ENCODE data around the gene POLG2. TPM values are rescaled to one million over a fixed set of nuclear protein-coding genes. Genes with fewer than 3 reads are reported as not detected.
"Not testable (repeated sequence)": the region's sequence is repeated elsewhere in the genome, so short reads cannot be mapped to it uniquely, and the experiment has no call there.

POLG2 gene
- polyA plus RNA-seq, 10 donors, result 12.5 to 37.1 (median 19.4) TPM

DNA sequence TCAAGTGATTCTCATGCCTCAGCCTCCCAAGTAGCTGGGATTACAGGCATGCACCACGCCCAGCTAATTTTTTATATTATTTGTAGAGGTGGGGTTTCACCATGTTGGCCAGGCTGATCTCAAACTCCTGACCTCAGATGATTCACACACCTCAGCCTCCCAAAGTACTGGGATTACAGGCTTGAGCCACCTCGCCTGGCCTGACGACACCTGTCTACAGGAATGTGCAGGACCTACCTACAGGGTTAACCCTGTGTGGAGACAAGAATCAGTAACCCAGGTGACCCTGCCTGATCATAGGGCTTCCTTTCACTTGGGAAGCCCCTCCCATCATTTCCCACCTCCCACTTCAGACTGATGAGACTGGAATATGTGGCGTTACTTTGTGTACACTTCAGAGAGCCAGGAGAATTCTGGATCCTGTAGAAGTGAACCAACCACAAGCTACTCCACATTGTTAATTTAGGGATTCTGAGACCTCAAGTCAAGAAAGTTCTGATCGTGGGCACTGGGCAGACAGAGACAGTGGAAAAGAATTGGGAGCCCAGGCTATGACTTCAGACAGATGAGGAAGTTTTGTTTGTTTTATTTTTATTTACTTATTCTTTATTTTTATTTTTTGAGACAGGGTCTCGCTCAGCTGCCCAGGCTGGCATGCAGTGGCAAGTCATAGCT, 53.6 kb downstream of the POLG2 start:
- DNase-seq, result no peak

DNA sequence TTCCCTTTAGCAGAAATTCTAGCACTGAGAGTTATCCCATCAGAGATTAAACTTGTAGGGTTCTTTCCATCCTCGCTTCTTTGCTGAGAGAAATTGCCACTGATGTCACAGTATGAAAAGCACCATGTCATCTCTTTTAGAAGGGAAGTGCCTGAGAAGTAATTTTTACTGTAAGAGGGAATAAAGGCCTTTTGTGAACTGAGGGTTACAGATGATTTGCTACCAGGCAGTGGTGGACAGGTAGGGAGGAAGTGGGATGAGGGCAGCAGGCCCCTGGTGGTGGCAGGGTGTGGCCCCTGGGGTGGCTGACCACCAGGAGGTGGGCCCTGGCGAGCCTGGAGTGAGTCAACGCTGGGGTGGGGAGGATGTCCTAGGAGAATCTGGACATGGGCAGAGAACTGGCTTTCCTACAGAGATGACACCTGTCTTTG, 54.3 kb downstream of the POLG2 start:
- no peak for DNase-seq

DNA sequence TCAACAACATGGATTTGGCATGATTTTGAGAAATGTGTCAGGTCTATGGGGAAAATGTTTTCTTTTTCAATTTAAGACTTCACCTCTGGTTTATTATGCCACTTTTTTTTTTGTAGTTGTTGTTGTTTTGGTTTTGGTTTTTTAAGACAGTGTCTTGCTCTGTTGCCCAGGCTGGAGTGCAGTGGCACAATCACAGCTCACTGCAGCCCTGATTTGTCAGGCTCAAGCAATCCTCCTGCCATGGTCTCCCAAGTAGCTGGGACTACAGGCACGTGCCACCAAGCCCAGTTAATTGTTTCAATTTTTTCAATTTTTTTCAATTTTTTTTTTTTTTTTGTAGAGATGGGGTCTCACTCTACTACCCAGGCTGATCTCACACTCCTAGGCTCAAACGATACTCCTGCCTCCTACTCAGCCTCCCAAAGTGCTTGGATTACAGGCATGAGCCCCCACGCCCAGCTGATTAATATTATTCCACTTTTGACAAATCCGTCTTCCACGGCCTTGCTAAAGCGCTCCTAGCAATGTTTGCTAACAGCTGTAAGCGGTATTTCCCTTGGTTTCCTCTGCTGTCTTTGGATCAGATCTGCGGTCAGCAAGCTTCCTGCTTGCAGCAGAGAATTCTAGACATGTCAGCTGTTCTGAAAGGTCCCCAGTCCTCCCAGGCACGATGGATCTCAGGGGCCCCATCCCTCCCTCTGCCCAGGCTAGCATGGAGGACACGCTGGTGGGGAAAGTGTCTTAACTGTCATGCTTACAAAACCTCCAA, 54.9 kb downstream of the POLG2 start:
- DNase-seq, result peak; percentile 30 to 70 (median 47)

DNA sequence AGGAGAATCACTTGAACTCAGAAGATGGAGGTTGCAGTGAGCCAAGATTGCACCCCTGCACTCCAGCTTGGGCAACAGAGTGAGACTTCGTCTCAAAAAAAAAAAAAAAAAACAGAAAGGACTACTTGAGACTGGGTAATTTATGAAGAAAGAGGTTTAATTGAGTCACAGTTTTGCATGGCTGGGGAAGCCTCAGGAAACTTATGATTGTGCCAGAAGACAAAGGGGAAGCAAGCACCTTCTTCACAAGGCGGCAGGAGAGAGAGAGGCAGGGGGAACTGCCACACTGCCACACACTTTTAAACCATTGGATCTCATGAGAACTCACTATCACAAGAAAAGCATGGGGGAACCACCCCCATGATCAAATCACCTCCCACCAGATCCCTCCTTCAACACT, 56.9 kb downstream of the POLG2 start:
- no peak for DNase-seq

DNA sequence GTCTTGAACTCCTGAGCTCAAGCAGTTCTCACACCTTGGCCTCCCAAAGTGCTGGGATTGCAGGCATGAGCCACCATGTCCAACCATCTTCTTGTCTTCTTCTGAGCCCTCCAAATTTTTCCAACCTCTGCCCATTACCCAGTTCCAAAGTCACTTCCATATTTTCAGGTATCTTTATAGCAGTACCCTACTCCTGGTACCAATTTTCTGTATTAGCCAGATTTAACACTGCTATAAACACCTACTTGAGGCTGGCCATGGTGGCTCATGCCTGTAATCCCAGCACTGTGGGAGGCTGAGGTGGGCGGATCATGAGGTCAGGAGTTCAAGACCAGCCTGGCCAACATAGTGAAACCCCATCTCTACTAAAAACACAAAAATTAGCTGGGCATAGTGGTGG, 57.3 kb downstream of the POLG2 start:
- not testable (repeated sequence) for DNase-seq

DNA sequence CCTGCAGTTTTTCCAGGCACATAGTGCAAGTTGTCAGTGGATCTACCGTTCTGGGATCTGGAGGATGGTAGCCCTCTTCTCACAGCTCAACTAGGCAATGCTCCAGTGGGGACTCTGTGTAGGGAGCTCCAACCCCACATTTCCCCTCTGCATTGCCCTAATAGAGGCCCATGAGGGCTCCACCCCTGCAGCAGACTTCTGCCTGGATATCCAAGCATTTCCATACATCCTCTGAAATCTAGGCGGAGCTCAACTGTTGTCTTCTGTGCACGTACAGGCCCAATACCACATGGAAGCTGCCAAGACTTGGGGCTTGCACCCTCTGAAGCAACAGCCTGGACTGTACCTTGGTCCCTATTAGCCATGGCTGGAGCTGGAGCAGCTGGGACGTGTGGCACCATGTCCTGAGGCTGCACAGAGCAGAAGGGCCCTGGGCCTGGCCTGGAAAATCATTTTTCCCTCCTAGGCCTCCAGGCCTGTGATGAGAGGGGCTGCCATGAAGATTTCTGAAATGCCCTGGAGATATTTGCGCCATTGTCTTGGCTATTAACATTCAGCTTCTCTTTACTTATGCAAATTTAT, 58.8 kb downstream of the POLG2 start:
- no peak for DNase-seq

DNA sequence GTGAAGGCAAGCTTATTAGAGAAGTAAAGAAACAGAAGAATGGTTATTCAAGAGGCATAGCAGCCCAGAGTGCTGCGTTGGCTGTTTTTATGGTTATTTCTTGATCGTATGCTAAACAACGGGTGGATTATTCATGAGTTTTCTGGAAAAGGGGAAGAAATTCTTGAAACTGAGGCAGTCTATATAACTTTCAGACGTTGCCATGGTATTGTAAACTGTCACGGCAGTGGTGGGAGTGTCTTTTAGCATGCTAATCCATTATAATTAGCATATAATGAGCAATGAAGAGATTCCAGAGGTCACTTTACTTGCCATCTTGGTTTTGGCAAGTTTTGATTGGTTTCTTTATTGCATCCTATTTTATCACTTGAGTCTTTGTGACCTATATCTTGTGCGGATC, 65.3 kb downstream of the POLG2 start:
- no peak for DNase-seq

DNA sequence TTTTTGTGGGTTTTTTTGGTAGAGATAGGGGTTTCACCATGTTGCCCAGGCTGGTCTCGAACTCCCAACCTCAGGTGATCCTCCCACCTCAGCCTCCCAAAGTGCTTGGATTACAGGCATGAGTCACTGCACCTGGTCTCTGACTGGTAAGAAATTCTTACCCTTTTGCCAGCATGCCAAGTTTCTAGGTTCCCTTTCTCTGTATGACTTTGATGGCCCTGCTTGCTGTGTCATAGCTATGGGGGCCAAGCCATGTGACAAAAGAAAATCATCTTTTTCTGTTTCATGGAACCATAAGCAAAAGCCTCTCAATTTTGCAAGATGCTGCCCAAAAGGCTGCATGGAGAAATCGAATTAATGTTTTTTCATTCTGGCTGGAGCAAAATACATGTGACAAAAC, 66.8 kb downstream of the POLG2 start:
- DNase-seq, result not testable (repeated sequence)

DNA sequence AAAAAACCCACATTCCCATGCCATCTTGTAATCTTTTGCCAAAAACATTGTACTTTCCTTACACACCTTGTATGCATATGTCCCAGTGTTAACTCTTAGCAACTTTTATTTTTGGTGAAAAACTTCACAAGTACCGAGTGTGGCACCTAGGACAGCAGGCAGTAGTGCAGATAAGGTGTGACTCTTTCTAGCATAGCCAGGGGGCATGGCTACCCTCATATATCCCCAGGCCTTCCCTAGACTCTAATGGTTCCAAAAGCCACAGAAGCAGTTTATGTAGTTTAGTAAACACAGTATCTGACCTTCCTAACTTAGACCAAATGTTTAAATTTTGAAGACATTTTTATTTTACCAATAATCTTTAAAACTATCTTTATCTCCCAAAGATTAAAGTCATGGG, 68.4 kb downstream of the POLG2 start:
- DNase-seq, result no peak

Other genes with a start within 250 kb of the POLG2 start
- gene TEX2, start 233.8 kb downstream of the POLG2 start, polyA plus RNA-seq (ENCODE audit: insufficient read length in 10 of 10), result 10 to 100 TPM; 17.9 to 24.7 (median 20.8) TPM
- 100 to 1,000 TPM; 111 to 233 (median 178) TPM for gene PECAM1, start 106.2 kb downstream of the POLG2 start, polyA plus RNA-seq (ENCODE audit: insufficient read length in 10 of 10)
- 1 to 10 TPM; 3.1 to 8.6 (median 3.7) TPM for gene MILR1, start 47.9 kb downstream of the POLG2 start, polyA plus RNA-seq (ENCODE audit: insufficient read length in 10 of 10)
- gene DDX5, start 9.2 kb upstream of the POLG2 start, polyA plus RNA-seq (ENCODE audit: insufficient read length in 10 of 10), result 100 to 1,000 TPM; 341 to 533 (median 463) TPM
- gene CEP95, start 9.9 kb upstream of the POLG2 start, polyA plus RNA-seq (ENCODE audit: insufficient read length in 10 of 10), result 10 to 100 TPM; 30.2 to 91.3 (median 47.6) TPM
- 10 to 100 TPM; 20.1 to 30.9 (median 25.7) TPM for gene SMURF2, start 165.3 kb upstream of the POLG2 start, polyA plus RNA-seq (ENCODE audit: insufficient read length in 10 of 10)

All from muscle of back (tissue), 11 donors.